ENCODE results near the gene TBC1D10B. TPM values are rescaled to one million over a fixed set of nuclear protein-coding genes. Genes with fewer than 3 reads are reported as not detected.

The TBC1D10B gene
- total RNA-seq, 1 experiment from 2014 or later = 49.2 TPM

DNA sequence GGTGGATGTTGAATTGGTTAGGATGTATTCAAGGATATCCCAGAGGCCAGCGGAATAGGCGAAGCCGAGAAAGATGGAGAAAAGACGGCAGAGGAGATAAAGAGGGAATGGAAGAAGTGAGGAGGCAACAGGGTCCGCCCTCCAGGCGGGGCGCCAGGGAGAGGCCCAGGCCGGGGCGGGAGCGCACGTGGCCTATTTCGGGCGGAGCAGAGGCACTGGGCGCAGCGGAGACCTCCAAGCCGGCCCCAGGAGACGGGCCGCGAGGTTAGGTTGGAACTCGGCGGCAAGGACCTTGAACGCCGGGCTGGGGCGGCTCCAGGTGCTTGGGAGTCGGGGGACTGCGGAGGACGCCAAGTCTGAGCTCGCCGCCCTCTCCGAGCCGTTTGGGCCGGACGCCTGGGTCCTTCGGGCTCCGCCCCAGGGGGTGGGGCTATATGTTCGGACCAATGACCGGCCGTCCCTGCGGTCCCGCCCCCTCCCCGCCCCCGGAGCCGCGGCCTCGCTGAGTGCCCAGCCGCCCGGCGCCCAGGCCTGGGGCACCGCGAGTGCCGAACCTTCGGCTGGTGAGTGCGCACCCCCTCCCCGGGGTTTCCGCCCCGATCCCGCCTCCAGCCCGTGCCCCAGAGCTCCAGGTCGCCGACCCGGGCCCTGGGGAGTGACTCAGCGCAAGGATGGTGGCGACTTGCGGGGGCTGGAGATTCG is 37.0 kb upstream of the TBC1D10B start, which contains the start of gene ZNF771 (continued):
- TF ChIP-seq, protein P1, sequence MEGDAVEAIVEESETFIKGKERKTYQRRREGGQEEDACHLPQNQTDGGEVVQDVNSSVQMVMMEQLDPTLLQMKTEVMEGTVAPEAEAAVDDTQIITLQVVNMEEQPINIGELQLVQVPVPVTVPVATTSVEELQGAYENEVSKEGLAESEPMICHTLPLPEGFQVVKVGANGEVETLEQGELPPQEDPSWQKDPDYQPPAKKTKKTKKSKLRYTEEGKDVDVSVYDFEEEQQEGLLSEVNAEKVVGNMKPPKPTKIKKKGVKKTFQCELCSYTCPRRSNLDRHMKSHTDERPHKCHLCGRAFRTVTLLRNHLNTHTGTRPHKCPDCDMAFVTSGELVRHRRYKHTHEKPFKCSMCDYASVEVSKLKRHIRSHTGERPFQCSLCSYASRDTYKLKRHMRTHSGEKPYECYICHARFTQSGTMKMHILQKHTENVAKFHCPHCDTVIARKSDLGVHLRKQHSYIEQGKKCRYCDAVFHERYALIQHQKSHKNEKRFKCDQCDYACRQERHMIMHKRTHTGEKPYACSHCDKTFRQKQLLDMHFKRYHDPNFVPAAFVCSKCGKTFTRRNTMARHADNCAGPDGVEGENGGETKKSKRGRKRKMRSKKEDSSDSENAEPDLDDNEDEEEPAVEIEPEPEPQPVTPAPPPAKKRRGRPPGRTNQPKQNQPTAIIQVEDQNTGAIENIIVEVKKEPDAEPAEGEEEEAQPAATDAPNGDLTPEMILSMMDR (IDR thresholded peaks at IDR 0.05 in 2 of 3, conservative IDR thresholded peaks at IDR 0.05 in 1 of 3; ENCODE audit: borderline replicate concordance in 1 of 3, insufficient read depth in 1 of 3, low read depth in 2 of 3, low read length in 2 of 3) = no peak
- TF ChIP-seq ELF1 (IDR thresholded peaks at IDR 0.05; ENCODE audit: borderline replicate concordance, low read depth) (no peak), POLR2AphosphoS5 (IDR thresholded peaks at IDR 0.05; ENCODE audit: low read depth, low read length) (peak; percentile 89), SRF (IDR thresholded peaks at IDR 0.05; ENCODE audit: low read depth) (no peak)

DNA sequence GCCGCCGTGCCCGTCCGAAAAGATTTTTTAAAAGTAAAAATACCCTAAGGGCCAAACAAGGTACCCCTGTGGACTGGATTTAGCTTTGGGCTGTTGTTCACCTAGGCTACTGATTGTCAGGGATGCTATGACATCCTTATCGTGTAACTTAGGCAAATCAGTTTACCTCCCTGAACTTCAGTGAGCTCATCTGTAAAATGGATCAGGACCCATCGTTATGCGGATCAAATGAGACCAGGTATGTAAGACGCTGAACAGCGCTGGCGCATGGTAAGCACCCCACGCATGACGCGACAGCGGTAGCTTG is 36.5 kb upstream of the TBC1D10B start:
- BruUV-seq (replicated peaks) = no TSS peak
- ChIA-PET CTCF (interaction anchor here (1.1 to 1.7 kb wide), 5 partner anchors 11 to 315 kb away, joined by 3 to 5 read pairs (median 4); partner anchors contain the start of genes DCTPP1, TBX6 and ZNF48), POLR2A (interaction anchor here (1.3 to 2.7 kb wide), 4 partner anchors 9 to 36 kb away, joined by 3 to 10 read pairs (median 10); partner anchors contain the start of genes TBC1D10B and ZNF48), RAD21 (ENCODE audit: low non-redundant PET in 1 of 2, low total read pairs in 2 of 2, uncharacterized antibody in 2 of 2, unreplicated experiment in 2 of 2) (interaction anchor here in 1 of 2 experiments (1.0 kb wide), 1 partner anchor 11 kb away, joined by 3 read pairs; no protein-coding TSS in a partner anchor)
- Histone ChIP-seq H3K36me3 (ENCODE audit: control insufficient read depth in 1 of 2, insufficient read depth in 2 of 2, low read length in 2 of 2) (peaks cover 2 to 4% of the 10 kb centered on the region in 2 experiments; a peak in 1 of 4 replicates), H3K4me2 (ENCODE audit: low read length) (peak overlapping the region; percentile 88), H3K9me2 (ENCODE audit: insufficient read depth) (no peaks in the 10 kb centered on the region), H4K20me1 (ENCODE audit: insufficient read depth) (no peaks in the 10 kb centered on the region), H3K9me3 (ENCODE audit: control insufficient read depth in 1 of 2, insufficient read depth in 1 of 2, low read depth in 1 of 2, low read length in 2 of 2) (no peaks in the 10 kb centered on the region), H3K27me3 (ENCODE audit: insufficient read depth, low read length) (no peaks in the 10 kb centered on the region), H3K4me1 (ENCODE audit: control insufficient read depth in 1 of 2, insufficient read depth in 2 of 2, low read length in 2 of 2) (peaks cover 18 to 26% of the 10 kb centered on the region in 2 experiments), H3K4me3 (replicated peaks in 1 of 2; ENCODE audit: low read depth in 1 of 2, low read length in 2 of 2) (peak overlapping the region; percentile 80 to 93), H3K9ac (ENCODE audit: low read length) (peak overlapping the region; percentile 88), H3K27ac (ENCODE audit: low read depth, low read length) (peak overlapping the region; percentile 87), H3K79me2 (ENCODE audit: insufficient read depth, low read length) (peaks cover 24% of the 10 kb centered on the region), H2AFZ (ENCODE audit: low read depth, low read length, poor library complexity, severe bottlenecking) (no peak overlapping the region)
- TF ChIP-seq ZNF274 (IDR thresholded peaks at IDR 0.05; ENCODE audit: low read depth, low read length) = no peak
- no peak for TF ChIP-seq EZH2 (IDR thresholded peaks at IDR 0.05)
- TF ChIP-seq EGR1 (IDR thresholded peaks at IDR 0.05; ENCODE audit: low read depth) = no peak
- TF ChIP-seq, protein P2, sequence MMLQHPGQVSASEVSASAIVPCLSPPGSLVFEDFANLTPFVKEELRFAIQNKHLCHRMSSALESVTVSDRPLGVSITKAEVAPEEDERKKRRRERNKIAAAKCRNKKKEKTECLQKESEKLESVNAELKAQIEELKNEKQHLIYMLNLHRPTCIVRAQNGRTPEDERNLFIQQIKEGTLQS (IDR thresholded peaks at IDR 0.05) = no peak
- no peak for TF ChIP-seq YY1 (IDR thresholded peaks at IDR 0.05; ENCODE audit: extremely low read depth, insufficient replicate concordance, low read depth, low read length)
- TF ChIP-seq SIN3A (IDR thresholded peaks at IDR 0.05; ENCODE audit: low read depth) = no peak
- no peak for TF ChIP-seq ELF1 (IDR thresholded peaks at IDR 0.05; ENCODE audit: borderline replicate concordance, low read depth)
- TF ChIP-seq, protein P3, sequence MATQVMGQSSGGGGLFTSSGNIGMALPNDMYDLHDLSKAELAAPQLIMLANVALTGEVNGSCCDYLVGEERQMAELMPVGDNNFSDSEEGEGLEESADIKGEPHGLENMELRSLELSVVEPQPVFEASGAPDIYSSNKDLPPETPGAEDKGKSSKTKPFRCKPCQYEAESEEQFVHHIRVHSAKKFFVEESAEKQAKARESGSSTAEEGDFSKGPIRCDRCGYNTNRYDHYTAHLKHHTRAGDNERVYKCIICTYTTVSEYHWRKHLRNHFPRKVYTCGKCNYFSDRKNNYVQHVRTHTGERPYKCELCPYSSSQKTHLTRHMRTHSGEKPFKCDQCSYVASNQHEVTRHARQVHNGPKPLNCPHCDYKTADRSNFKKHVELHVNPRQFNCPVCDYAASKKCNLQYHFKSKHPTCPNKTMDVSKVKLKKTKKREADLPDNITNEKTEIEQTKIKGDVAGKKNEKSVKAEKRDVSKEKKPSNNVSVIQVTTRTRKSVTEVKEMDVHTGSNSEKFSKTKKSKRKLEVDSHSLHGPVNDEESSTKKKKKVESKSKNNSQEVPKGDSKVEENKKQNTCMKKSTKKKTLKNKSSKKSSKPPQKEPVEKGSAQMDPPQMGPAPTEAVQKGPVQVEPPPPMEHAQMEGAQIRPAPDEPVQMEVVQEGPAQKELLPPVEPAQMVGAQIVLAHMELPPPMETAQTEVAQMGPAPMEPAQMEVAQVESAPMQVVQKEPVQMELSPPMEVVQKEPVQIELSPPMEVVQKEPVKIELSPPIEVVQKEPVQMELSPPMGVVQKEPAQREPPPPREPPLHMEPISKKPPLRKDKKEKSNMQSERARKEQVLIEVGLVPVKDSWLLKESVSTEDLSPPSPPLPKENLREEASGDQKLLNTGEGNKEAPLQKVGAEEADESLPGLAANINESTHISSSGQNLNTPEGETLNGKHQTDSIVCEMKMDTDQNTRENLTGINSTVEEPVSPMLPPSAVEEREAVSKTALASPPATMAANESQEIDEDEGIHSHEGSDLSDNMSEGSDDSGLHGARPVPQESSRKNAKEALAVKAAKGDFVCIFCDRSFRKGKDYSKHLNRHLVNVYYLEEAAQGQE (IDR thresholded peaks at IDR 0.05; ENCODE audit: low read depth) = no peak
- TF ChIP-seq RAD21 (IDR thresholded peaks at IDR 0.05; ENCODE audit: low read depth) = no peak
- TF ChIP-seq JUND (IDR thresholded peaks at IDR 0.05) = no peak
- TF ChIP-seq ZFX (IDR thresholded peaks at IDR 0.05) = no peak
- TF ChIP-seq, protein P4, sequence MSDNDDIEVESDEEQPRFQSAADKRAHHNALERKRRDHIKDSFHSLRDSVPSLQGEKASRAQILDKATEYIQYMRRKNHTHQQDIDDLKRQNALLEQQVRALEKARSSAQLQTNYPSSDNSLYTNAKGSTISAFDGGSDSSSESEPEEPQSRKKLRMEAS (IDR thresholded peaks at IDR 0.05) = no peak
- no peak for ATAC-seq
- DNase-seq (ENCODE audit: low read depth, low spot score) = no peak
- intact Hi-C loops (cut with micrococcal nuclease) = loop anchor here (5.0 kb wide), 1 partner anchor 314 kb away; the partner anchor contains the start of gene TBX6
